CD4-positive, alpha-beta T cell (primary cell): ENCODE data around the gene PTPRN2. TPM values are rescaled to one million over a fixed set of nuclear protein-coding genes. Genes with fewer than 3 reads are reported as not detected.
A peak's percentile ranks its signal among the peaks of the same experiment; 100 is the strongest.

Source experiments
- ATAC-seq: fragments of 200-7000 bp; cut with Tn5 transposase; one replicate; pipeline ENCODE4 v1.10.0; 2022; ENCODE audit warnings: mild to moderate bottlenecking; ENCODE audit not compliant: poor library complexity
- CTCF ChIA-PET: fragments of 350-600 bp; sonication (Branson Sonifier 250); formaldehyde crosslinking; loops from one replicate; lab custom pipeline; 2021; ENCODE audit warnings: antibody characterized with exemption, inconsistent platforms; lab: Charles Lee
- POLR2A ChIA-PET: fragments of 350-600 bp; sonication (Branson Sonifier 250); formaldehyde crosslinking; loops from one replicate; lab custom pipeline; 2021; ENCODE audit warnings: antibody characterized with exemption, inconsistent platforms; lab: Charles Lee
- DNase-seq, 14 experiments: peaks; one replicate each; pipeline ENCODE4 v3.0.0-alpha.2; 2013 to 2020; ENCODE audit warnings: mixed read lengths in 2 of 14
- H3K27ac ChIP-seq, 2 donors: one replicate each; pipeline versions ENCODE4 v1.5.1 to v1.7.0; 2013; ENCODE audit warnings: low read length in 2 of 2, low read depth in 1 of 2, mild to moderate bottlenecking in 1 of 2
- H3K27me3 ChIP-seq, 2 experiments: 1 replicate in 1 of 2; 2 replicates in 1 of 2; pipeline versions ENCODE4 v1.6.1 to v1.7.0; 2013; ENCODE audit warnings: low read length in 2 of 2, control low read depth in 1 of 2, mild to moderate bottlenecking in 1 of 2, moderate library complexity in 1 of 2; ENCODE audit not compliant: insufficient read depth in 2 of 2, control insufficient read depth in 1 of 2
- H3K36me3 ChIP-seq: one replicate; pipeline ENCODE4 v1.6.1; 2013; ENCODE audit warnings: low read length, control low read depth; ENCODE audit not compliant: insufficient read depth
- H3K4me1 ChIP-seq: one replicate; pipeline ENCODE4 v1.6.1; 2013; ENCODE audit warnings: low read length, control low read depth; ENCODE audit not compliant: insufficient read depth
- H3K4me3 ChIP-seq: one replicate; pipeline ENCODE4 v1.5.1; 2013; ENCODE audit warnings: mild to moderate bottlenecking, low read length, moderate library complexity
- H3K9me3 ChIP-seq, 2 experiments: 1 replicate in 1 of 2; 2 replicates in 1 of 2; pipeline versions ENCODE4 v1.6.1 to v1.7.0; 2013; ENCODE audit warnings: low read length in 2 of 2, mild to moderate bottlenecking in 2 of 2, control low read depth in 1 of 2, moderate library complexity in 1 of 2; ENCODE audit not compliant: control insufficient read depth in 1 of 2, insufficient read depth in 1 of 2
- H3K27ac Mint-ChIP-seq: one replicate; pipeline ENCODE4 v1.8.0; 2020; ENCODE audit warnings: mixed read lengths
- H3K27me3 Mint-ChIP-seq: one replicate; pipeline ENCODE4 v1.8.0; 2021; ENCODE audit warnings: mixed read lengths
- H3K36me3 Mint-ChIP-seq: one replicate; pipeline ENCODE4 v1.8.0; 2021; ENCODE audit warnings: low read depth, mixed read lengths
- H3K4me1 Mint-ChIP-seq: one replicate; pipeline ENCODE4 v1.8.0; 2021; ENCODE audit warnings: low read depth, mixed read lengths
- H3K4me3 Mint-ChIP-seq: one replicate; pipeline ENCODE4 v1.8.0; 2020; ENCODE audit warnings: mild to moderate bottlenecking, mixed read lengths
- H3K9me3 Mint-ChIP-seq: one replicate; pipeline ENCODE4 v1.8.0; 2020; ENCODE audit warnings: mixed read lengths
- intact Hi-C, 2 experiments: fragments of 100-400 bp; cut with DNase I in 1 of 2; cut with micrococcal nuclease in 1 of 2; formaldehyde crosslinking; loops; one replicate each; pipeline versions ENCODE4 v1.15.1 to v1.9.0; 2023 to 2025; cut with DNase I, micrococcal nuclease
- total RNA-seq, 174 experiments: library from RNA in 2 of 174; stranded (reverse) in 2 of 174; gene quantifications; one replicate each; pipeline ENCODE4 v1.2.3 and lab custom pipeline; 2021 to 2026
- TF ChIP-seq, protein P1 (sequence below): fragments of 200-600 bp; IDR thresholded peaks from one replicate; pipeline ENCODE4 v1.8.0; 2022; ENCODE audit warnings: antibody characterized with exemption, mild to moderate bottlenecking

Gene PTPRN2
- total RNA-seq, 2 experiments from 2014 or later, result 0.34 to 0.44 TPM

DNA sequence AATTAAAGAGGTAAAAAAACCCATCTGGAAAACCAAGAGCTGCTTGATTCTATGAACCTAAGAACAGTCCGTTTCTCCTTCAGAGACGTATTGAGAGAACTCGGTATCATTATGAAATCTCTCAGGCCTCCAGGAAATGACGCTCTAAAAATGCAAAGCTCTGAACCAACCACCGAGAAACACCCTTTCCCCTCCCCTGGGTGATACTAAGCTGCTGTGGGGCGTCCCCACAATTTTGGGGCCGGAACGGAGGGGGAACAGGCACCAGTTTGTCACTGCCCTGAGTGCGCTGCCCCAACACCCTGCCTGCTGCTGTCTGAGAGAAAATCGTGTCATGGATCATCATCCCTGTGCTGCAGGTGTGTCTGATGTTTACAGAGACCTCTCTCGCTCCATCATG, 741.4 kb downstream of the PTPRN2 start:
- Histone ChIP-seq H3K27me3 (peaks cover 0 to 6% of the 10 kb centered on the region in 2 experiments), H3K4me1 (peaks cover 12% of the 10 kb centered on the region), H3K27ac (no peak overlapping the region), H3K9me3 (peaks cover 0 to 15% of the 10 kb centered on the region in 2 experiments), H3K36me3 (no peaks in the 10 kb centered on the region), H3K4me3 (no peak overlapping the region)
- CTCF ChIA-PET, result no interaction called here
- Mint-ChIP-seq H3K9me3 (no peaks in the 10 kb centered on the region), H3K27ac (no peak overlapping the region), H3K36me3 (no peaks in the 10 kb centered on the region), H3K4me3 (peak overlapping the region; percentile 4), H3K4me1 (no peaks in the 10 kb centered on the region), H3K27me3 (no peaks in the 10 kb centered on the region)
- intact Hi-C loops, result no loop called here
- TF ChIP-seq, protein P1, sequence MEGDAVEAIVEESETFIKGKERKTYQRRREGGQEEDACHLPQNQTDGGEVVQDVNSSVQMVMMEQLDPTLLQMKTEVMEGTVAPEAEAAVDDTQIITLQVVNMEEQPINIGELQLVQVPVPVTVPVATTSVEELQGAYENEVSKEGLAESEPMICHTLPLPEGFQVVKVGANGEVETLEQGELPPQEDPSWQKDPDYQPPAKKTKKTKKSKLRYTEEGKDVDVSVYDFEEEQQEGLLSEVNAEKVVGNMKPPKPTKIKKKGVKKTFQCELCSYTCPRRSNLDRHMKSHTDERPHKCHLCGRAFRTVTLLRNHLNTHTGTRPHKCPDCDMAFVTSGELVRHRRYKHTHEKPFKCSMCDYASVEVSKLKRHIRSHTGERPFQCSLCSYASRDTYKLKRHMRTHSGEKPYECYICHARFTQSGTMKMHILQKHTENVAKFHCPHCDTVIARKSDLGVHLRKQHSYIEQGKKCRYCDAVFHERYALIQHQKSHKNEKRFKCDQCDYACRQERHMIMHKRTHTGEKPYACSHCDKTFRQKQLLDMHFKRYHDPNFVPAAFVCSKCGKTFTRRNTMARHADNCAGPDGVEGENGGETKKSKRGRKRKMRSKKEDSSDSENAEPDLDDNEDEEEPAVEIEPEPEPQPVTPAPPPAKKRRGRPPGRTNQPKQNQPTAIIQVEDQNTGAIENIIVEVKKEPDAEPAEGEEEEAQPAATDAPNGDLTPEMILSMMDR, result no peak
- DNase-seq, result peak in 3 of 14 experiments; percentile 22 to 43 (median 29)
- ATAC-seq, result peak; percentile 41
- POLR2A ChIA-PET, result no interaction called here

DNA sequence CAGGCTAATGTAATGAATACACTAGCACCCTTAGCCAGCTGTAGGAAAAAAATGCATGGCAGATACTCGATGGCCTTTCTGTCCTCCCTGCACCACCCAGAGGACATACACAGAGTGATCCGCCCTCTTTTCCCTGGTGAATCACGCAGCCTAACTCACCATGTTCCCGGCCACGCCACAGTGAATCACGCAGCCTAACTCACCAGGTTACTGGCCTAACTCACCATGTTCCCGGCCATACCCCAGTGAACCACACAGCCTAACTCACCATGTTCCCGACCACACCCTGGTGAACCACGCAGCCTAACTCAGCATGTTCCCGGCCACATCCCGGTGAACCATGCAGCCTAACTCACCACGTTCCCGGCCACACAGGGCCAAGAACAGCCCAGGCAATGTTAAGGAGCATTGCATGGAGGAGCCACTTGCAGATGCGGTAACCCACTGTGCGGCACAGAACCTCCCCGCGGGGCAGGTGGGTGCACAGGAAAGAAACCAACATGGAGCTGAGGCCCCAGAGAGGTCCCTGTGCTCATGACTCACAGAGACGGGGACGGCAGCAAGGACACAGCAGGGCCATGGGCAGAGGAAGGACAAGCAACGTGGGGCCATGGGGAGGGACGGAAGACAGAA, 742.3 kb downstream of the PTPRN2 start:
- TF ChIP-seq, protein P1, result no peak
- peaks cover 7% of the 10 kb centered on the region for H3K4me1 ChIP-seq
- H3K4me3 ChIP-seq, result no peak overlapping the region
- no peaks in the 10 kb centered on the region for H3K9me3 Mint-ChIP-seq
- DNase-seq (no peak), ATAC-seq (no peak)
- no peaks in the 10 kb centered on the region for H3K4me1 Mint-ChIP-seq
- no peaks in the 10 kb centered on the region for H3K27me3 Mint-ChIP-seq
- H3K36me3 Mint-ChIP-seq, result no peaks in the 10 kb centered on the region
- no peaks in the 10 kb centered on the region for H3K36me3 ChIP-seq
- intact Hi-C loops, result no loop called here
- H3K27ac Mint-ChIP-seq, result no peak overlapping the region
- ChIA-PET CTCF (no interaction called here), POLR2A (no interaction called here)
- H3K27me3 ChIP-seq, result peaks cover 0 to 6% of the 10 kb centered on the region in 2 experiments
- H3K27ac ChIP-seq, result no peak overlapping the region
- no peak overlapping the region for H3K4me3 Mint-ChIP-seq
- H3K9me3 ChIP-seq, result peaks cover 0 to 22% of the 10 kb centered on the region in 2 experiments

DNA sequence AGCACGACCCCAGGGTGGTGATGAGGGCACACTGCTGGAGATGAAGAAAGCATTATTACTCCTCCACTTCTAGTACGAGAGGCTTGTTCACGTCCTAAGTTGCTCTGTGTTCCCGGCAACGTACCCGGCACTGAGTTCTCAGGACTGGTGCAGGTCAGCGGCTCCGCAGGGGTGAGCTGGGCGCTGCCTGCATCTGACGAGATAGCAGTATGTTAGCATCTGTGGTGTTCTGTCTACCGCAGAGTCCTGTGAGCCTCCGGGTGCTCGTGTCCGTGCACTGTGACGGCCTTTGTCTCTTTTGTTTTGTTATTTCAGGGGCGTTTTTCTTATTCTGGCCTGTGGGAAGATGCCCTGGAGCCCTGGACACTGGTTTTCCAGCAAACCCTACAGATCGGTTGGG, 743.0 kb downstream of the PTPRN2 start:
- Histone ChIP-seq H3K4me3 (no peak overlapping the region), H3K27ac (no peak overlapping the region), H3K36me3 (no peaks in the 10 kb centered on the region), H3K4me1 (peaks cover 7% of the 10 kb centered on the region), H3K9me3 (peaks cover 0 to 28% of the 10 kb centered on the region in 2 experiments), H3K27me3 (peaks cover 0 to 6% of the 10 kb centered on the region in 2 experiments)
- CTCF ChIA-PET, result no interaction called here
- Mint-ChIP-seq H3K4me3 (no peak overlapping the region), H3K27ac (no peak overlapping the region), H3K36me3 (no peaks in the 10 kb centered on the region), H3K27me3 (no peaks in the 10 kb centered on the region), H3K9me3 (no peaks in the 10 kb centered on the region), H3K4me1 (no peaks in the 10 kb centered on the region)
- no peak for DNase-seq
- intact Hi-C loops, result no loop called here
- POLR2A ChIA-PET, result no interaction called here
- ATAC-seq, result no peak
- TF ChIP-seq, protein P1, result no peak
